Coronary artery (tissue), 2 donors: Measurements from ENCODE around the gene HIVEP1.

Experiments
- DNase-seq: peaks from one replicate; pipeline ENCODE4 v3.0.0-alpha.2; 2017; ENCODE audit warnings: low spot score
- H3K27ac ChIP-seq, 2 donors: fragments of 200-600 bp; sonication (generic); one replicate each; pipeline ENCODE4 v1.5.1; 2016 to 2019
- H3K4me3 ChIP-seq: fragments of 200-600 bp; sonication (generic); 2 replicates; pipeline ENCODE4 v1.5.1; 2016; ENCODE audit warnings: mild to moderate bottlenecking, moderate library complexity
- TF ChIP-seq, protein P1 (sequence below): fragments of 200-600 bp; sonication (generic); IDR thresholded peaks from one replicate; pipeline ENCODE4 v1.5.1; 2019; ENCODE audit warnings: antibody characterized with exemption

The HIVEP1 gene

DNA sequence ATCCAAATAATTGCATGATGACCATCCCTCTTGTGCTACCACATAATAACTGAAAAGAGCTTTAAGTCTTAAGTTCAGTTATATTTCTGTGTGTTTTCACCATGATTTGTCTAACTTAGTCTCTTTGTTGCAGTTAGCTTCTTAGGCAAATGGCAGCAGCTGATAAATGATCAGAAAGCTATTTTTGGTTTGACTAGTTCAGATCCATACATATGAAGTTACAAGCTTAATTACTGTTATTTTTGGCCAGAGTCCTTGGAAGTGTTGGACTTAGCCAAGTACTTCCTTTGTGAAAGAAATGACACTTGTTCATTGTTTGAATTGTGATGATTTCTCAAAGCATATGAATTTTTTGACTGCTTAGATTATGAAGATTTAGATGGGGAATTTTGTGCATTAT, 54.2 kb downstream of the HIVEP1 start:
- DNase-seq: no peak
- TF ChIP-seq, protein P1, sequence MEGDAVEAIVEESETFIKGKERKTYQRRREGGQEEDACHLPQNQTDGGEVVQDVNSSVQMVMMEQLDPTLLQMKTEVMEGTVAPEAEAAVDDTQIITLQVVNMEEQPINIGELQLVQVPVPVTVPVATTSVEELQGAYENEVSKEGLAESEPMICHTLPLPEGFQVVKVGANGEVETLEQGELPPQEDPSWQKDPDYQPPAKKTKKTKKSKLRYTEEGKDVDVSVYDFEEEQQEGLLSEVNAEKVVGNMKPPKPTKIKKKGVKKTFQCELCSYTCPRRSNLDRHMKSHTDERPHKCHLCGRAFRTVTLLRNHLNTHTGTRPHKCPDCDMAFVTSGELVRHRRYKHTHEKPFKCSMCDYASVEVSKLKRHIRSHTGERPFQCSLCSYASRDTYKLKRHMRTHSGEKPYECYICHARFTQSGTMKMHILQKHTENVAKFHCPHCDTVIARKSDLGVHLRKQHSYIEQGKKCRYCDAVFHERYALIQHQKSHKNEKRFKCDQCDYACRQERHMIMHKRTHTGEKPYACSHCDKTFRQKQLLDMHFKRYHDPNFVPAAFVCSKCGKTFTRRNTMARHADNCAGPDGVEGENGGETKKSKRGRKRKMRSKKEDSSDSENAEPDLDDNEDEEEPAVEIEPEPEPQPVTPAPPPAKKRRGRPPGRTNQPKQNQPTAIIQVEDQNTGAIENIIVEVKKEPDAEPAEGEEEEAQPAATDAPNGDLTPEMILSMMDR: no peak
- no peak overlapping the region for H3K27ac ChIP-seq
- no peak overlapping the region for H3K4me3 ChIP-seq

GRCh38 chr6:12068899-12069557, 56.9 kb downstream of the HIVEP1 start:
- H3K27ac ChIP-seq: no peak overlapping the region
- H3K4me3 ChIP-seq: no peak overlapping the region
- no peak for DNase-seq
- TF ChIP-seq, protein P1: no peak

- DNase-seq: no peak
- TF ChIP-seq, protein P1: no peak
- Histone ChIP-seq H3K27ac (no peak overlapping the region), H3K4me3 (no peak overlapping the region)
Observed at GRCh38 chr6:12069891-12070529, 57.9 kb downstream of the HIVEP1 start.

GRCh38 chr6:12071064-12071615, 59.0 kb downstream of the HIVEP1 start:
- TF ChIP-seq, protein P1: no peak
- no peak for DNase-seq
- no peak overlapping the region for H3K27ac ChIP-seq
- H3K4me3 ChIP-seq: no peak overlapping the region

DNA sequence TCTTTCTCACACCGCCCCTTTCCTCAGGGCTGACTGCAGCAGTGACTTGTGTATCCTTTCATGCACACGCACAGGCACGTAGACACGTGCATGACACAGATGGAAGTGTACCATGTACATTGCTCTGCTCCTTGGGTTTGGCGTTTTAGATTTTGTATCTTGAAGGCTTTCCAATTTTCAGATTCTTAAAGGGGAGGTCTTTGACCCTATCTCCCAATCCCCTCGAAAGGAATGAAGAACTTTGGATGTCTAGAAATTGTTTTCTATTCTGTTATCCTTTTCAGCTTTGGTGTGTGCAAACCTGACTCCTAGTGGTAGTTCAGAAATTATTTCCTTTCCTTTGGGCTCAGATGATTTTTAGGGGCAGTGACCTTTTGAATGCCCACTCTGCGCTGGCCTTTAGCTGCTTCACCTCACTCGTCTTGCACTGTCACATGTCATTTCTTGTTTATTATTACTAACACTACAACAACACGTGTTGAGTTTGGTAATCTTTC, 63.0 kb downstream of the HIVEP1 start:
- DNase-seq: no peak
- TF ChIP-seq, protein P1: no peak
- H3K27ac ChIP-seq: no peak overlapping the region
- no peak overlapping the region for H3K4me3 ChIP-seq

DNA sequence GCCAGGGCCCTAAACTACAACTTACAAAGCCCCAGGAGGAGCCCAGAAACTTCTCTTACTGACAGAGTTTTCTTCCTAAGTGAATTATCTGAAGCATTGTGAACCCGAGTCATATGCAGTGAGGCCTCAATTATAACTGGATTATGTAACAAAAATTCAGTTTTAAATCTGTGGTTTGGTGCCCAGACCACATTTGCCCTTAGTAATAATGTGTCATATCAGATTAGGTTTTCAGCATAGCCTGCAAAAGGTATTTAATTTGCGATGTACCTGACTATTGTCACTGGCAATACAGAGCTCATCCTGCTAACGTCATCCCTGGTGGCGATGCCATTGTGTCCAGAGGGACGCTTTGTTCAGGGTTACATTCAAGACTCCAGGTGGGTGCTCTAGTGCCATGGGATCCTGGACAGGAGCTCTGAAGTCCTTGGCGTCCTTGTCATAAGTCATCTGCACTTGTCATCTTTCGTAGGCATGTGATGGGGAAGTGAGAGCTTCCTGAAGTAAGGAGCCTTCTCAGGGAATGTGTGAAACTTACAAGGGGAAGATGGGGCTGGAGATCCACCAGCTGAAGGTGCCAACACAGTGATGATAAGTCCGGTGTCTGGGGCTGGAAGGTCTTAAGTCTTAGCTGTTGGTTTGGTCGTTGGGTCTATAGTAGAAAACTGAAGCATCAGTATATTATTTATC, 65.1 kb downstream of the HIVEP1 start:
- no peak overlapping the region for H3K27ac ChIP-seq
- DNase-seq: no peak
- TF ChIP-seq, protein P1: no peak
- no peak overlapping the region for H3K4me3 ChIP-seq
